HG03571 (cell line): Measurements from ENCODE around the gene NRM.

Experiments used
- ATAC-seq: cut with Tn5 transposase; IDR thresholded peaks from one replicate; pipeline ENCODE4 v1.9.1; 2021; ENCODE audit not compliant: unreplicated experiment

NRM gene

DNA sequence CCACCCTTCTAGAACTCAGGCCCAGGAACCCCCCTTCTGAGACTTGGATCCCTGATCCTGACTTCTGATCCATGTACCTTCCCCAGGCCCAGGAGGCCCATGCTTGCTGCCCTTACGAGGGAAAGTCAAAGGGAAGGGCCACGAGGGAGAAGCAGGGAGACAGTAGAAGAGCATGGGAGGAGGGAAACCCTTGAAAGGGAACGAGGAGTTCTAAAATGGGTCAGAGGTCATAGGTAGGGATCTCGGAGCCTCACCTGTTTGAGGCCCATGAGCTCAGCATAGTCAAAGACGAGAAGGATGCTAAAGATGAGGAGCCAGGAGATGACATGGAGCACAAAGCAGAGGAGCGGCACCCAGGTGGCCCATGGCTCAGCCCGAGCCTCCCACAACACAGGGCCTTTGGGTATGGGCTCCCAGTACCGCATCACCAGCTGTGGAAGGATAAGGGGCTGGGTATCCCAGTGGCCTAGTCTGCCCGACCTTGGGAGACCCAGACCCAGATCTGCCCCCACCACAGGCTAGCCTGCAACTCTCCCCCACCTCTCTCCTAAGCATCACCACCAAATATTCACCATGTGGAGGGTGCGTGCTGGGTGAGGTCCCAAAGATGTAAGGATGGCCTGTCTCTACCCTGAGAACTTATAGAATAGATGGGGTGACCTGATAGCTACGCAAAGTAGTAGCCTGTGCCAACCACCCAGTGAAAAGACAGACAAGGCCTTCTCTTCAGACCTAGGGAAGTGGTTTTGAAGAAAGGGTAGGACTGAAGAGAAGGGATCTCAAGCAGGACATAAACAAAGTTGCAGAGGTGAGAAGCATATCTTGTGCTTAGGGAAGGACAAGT, 1.5 kb downstream of the NRM start:
- ATAC-seq, result no peak

DNA sequence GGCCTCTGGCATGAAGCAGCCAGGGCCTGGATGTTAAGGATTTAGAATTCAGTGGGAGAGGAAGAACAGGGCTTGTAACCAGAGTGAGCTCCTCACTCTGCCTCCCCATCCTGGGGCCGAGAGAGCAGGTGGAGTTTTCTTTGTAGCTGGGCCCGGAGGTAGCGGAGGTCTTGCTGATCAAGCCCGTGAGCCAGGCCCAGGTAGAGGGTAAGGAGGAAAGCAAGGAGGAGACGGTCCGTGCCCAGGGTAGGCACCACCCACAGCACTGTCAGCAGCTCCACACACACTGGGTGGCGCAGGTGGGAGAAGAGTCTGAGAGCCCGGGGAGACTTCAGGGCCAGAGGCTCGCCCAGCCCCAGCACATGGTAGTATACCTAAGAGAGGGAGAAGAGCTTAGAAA, 2.2 kb downstream of the NRM start:
- ATAC-seq, result no peak

DNA sequence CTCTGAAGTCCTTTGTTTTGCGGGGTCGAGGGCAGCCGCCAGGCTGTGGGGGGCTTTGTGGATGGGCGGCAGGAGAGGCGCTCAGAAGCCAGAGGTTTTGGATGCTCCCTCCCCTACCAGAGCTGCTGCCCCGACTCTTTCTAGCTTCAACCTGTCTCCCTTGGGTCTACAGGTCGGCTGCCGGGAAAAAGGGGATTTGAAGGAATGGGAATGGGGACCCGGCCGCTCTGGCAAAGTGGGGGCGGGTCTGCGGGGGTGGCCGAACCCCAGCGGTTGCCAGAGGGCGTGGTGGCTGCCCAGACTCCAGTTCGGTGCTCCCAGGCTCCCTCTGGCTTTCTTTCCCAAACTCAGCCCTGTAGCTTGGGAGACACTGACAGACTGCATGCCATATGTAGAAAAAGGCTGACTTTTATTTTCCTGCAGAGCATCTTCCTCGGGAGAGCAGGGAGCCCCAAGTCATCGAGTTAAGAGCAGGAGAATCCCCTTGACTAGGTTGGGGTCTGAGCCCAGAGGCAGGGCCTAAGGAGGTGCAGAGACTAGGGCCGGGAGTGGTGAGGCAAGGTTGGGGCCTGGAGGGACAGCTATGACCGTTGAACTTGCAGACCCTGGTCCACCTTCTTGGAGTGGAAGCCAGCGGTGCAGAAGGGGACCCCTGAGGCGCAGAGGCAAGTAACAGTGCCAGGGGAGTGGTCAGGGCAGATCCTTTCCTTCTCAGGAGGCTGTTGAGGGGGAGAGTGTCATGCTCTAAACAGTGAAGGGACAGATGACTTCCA, 2.9 kb downstream of the NRM start:
- ATAC-seq, result no peak

DNA sequence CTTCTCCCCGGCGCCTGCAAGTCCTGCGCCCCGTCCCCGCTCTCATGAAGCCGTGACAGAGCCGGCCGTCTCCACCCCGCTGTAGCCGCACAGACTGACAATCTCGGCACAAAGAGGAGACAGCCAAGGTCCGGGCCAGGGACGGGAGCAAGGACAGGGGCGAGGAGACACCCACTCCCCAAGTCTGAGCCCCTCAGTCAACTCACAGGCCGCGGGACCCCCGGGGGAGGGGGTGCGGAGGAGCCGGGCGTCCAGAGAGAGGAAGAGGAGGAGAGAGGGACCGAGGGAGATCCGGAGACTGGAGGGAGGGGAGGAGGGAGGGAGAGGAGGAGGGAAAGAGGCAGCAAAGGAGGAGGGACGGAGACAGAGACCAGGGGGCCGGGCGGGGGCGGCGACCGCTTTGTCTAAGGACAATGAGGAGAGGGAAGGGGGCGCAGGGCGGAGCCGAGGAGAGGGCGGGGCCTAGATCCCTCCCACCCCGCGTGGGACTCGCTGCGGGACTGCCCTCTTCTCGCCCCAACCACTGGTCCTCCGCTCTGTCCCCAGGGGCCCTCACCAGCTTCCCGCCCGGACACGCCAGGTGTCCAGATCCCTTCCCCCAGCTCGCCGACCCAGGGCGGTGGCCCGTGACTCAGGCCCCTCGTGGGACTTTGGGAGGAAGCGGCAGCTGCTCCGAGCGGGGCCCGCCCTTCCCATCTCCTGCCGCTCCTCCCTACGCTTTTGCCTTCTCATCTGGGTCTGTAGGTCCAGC, 3.7 kb downstream of the NRM start:
- ATAC-seq, result peak; percentile 46

DNA sequence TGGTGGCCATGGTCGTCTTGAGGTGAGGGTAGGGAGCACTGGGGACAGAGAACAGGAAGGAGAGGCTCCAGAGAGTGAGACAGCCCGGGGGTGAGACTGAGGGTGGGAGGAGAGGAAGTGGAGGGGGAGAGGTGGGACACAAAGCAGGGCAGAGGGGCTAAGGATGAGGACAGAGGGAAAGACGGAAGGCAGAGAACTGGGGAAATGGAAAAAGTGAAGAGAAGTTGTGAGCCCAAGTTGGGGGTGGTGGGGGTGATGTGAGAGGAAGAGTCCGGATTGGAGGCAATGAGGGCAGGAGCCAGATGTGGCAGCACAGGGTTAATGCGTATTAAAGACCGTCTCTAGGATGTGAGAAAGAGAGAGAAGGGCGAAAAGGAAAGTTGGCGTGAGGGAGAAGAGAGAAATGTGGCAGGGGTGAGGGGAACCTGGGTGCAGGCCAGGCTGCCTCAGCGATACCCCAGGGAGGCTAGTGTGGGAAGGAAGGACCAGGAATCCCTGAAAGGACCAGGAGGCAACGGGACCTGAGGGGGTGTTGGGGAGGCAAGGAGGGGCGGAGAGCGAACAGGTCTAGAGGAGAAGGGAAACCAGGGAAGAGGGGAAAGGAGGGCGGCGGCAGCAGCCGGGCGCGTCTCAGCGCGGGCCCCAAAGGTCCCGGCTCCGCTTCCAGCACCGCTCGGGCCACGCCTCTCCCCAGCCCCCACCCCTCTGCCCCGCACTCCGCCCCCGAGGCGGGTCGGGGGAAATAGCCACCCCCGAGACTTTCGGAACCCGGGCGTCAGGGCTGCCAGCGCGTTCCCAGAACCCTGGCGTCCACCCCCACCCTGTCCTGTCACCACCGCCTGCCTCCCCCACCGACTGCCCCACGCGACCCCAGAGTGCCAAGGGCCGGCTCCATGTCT, 4.5 kb downstream of the NRM start, which contains the start of gene PPP1R18:
Gene PPP1R18, minus strand, starts transcription at position 637 of the 899 bp plus-strand sequence. Its CDS starts 627 bp downstream, at position 10.
- ATAC-seq, result no peak

DNA sequence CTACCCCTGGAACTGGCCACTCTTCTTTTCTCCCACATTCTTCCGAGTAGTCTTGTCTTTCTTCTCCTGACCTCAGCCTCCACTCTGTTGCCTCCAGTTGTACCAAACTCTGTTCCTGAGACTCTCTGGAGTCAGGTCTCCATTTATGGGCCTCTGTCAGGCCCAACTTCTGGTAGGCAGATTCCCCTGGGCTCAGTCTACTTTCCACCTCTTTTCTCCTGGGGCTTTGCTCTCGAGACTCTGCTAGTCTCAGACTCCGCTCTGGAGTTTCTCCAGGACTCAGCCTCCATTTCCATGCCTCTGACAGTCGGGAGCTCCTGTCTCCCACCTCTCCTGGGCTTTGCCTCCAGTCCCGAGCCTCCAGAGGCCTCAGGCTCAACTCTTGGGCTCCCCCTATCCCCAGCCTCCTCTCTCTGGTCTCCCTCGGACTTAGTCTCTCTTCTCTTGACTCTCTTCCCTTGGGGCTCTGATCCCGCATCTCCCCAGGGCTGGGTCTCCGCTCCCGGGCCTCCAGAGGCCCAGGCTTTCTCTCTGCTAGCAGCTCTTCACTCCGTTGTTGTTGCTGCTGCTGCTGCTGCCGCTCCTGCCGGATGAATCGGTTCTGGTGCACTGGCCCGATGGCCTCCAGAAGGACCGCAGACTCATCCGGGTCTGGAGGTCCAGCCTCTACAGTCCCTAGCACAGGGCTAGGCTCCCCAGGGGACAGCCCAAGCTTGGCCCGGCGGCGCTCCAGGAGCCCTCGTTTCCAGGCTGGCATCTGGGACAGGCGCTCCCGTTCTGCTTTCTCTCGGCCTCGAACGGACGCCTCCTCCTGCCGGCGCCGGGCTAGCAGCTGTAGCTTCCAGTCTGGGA, 5.4 kb downstream of the NRM start:
- no peak for ATAC-seq

DNA sequence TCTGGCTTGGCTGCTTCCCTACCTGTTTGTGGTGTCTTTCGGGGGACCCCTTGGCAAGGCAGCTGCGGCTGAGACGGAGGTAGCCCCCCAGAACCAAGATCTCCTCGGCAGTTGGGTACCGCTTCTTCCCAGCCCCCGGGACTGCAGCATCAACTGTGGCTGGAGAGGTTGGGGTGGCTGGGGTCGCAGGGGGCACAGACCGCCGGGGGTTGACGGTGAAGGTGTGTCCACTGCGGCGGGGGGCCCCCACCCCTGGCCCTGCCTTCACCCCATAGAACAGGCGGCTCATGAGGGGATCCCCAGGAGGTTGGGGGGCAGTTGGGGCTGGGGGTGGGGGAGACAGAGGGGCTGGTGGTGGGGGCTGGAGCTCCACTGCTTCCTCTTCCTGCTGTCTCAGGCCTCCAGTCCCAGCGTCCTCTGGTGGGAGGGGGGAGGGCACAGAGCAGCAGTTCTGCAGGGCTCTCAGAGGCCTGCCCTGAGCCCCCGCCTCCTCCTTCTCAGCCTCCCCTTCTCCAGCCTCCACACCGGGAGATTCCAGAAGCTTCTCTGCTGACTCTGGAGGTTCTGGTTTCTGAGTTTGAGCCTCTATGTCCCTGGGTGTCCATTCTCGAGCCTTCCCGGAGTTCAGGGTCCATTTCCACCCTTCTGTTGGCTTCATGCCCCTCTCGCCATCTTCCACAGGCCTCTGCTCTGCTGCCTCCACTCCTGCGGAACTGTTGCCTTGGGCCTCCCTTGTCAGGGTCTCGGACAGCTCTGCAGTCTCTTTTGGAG, 6.2 kb downstream of the NRM start:
- no peak for ATAC-seq

DNA sequence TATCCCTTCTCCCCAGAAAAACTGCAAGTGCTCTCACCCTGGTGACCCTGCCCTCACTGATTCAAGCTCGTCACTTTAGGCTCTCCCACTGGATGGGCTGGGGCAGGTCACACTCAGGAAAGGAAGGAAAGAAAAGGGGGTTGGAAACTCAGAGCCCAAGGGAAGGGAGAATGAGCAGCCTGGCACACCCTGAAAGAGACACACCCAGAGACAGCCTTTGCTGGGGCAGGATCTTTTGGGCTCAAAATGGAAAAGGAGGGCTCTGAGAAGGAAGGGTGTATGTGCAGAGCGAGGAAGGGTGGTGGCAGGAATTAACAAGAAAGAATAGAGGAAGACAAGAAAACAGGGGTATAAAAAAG, 6.8 kb downstream of the NRM start:
- ATAC-seq, result no peak

DNA sequence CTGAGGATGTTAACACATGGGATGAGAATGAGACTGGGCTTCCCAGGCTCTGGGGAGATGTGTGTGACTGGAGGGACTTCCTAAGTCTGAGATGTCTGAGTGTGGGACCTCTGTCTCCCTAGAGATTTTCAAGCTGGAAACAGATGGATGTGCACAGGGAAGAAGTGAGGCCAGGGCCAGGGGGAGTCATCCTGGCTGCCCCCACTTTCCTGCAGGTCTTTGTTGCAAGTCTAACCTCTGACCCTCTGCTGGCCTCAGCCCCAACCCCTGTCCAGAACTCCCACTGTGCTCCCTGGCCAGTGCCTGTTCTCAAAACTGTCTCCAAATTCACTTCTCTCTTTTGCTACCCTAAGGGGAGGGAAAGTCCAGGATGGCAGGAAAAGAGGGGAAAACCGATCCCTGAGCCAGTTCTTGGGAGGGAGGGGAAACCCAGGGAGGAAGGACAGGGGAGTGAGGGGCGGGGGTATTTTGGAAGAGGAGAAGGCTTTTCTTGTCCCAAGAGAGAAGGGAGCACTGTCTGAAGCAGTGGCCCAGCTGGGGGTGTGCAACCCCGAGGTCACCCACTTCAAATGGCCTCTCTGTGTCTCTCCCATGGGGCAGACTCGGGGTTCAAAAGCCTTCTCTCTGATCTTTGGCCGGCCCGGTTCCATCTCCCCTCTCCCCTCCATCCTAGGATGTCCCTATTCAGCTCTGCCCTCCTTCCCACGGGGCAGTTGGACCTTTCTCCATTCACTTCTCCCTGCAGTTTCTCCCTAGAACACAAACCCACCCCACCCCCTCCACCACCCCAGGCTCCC, 7.4 kb downstream of the NRM start:
- ATAC-seq, result no peak

DNA sequence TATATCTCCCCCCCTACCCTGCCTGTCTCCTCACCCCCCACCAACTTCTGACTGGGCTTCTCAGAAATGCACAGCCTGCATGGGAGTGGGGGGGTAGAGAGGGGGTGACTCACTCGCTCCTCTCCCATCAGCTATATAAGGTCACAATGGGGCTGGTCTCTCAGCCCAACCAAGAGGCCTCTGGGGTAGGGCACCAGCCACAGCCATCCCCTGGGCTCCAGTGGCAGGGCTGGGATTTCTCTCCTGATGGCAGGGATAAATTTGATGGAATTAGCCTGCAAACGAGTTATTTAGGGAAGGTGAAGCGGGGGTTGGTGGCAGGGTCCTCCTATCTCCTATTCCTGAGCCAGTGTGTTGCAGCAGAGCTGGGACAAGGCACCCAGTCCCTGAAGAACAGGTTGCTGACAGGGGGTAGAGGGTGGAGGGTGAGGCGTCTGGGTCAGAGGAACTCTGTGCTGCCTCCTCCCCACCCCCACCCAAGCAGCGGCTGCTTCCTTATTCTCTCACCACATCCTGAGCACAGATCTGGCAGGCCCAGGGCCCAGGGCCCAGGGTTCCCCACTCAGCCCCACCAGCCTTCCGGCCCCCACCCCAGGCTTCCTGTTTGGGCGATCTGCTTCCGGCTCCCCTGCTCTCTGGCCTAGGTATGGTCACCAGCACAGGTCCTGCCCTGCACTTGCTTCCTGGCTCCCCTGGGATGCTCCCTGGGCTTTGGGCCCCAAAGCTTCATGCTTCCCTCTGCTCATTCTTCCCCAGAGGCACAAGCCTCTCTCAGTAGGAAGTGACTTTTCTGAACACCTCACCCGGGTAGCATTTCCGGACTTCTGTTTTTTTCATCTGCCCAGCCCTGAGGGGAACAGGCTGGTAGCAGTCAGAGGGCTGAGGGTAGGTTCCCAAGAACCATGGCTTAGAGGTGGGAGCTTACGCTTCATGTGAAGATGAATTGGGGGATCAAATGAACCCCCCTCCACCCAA, 8.4 kb downstream of the NRM start:
- ATAC-seq, result peak; percentile 34

DNA sequence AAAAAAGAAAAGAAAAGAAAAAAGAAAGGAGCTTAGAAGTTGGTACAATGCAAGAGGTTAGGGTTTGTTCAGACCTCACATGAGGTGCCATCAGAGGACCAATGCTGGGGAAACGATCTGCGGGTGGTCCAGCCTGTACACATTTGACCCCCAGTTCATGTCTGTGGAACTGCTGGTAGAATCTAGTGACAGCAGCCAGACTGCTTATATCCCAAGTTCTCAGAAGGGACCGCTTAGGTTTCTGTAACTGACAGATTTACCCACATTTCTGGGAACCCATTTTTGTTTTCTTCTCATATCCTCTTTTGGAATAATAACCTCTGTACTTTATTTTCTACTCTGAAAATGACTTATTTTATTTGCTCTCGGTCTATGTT, 9.0 kb downstream of the NRM start:
- ATAC-seq, result no peak

DNA sequence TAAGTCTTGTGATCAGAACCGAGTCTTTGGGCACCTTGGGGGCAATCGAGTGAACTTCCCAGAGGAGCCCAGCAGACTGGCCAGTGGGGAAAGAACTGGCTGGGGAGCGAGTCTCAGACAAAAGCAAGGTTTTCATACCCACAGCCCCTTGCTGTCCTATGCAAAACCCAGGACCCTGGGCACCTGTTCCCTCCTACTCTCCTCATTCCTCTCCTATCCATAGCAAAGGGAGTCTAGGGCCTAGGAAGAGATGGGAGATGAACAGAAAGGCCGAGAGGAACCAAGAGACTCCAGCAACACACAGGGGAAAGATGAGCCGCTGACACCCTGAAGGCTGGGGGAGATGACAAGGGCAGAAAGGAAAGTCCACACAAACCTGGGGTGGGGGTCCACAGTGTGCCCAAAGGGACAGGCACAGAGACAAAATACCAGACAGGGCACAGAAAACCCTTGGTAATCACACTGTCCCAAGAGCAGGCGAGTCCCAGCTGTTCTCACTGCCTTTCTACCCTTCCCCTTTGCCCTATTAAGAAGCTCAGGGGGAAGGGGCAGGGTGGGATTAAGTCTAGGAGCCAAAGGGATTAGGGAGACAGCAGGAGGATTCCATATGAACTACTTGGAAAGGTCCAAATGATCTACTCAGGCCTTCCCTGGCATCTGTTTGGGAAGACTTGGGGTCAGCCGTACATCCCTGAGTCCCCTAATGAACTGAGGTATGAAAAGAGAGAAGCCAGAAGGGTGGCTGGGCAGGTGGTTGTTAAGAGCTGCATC, 10.8 kb downstream of the NRM start:
- no peak for ATAC-seq

DNA sequence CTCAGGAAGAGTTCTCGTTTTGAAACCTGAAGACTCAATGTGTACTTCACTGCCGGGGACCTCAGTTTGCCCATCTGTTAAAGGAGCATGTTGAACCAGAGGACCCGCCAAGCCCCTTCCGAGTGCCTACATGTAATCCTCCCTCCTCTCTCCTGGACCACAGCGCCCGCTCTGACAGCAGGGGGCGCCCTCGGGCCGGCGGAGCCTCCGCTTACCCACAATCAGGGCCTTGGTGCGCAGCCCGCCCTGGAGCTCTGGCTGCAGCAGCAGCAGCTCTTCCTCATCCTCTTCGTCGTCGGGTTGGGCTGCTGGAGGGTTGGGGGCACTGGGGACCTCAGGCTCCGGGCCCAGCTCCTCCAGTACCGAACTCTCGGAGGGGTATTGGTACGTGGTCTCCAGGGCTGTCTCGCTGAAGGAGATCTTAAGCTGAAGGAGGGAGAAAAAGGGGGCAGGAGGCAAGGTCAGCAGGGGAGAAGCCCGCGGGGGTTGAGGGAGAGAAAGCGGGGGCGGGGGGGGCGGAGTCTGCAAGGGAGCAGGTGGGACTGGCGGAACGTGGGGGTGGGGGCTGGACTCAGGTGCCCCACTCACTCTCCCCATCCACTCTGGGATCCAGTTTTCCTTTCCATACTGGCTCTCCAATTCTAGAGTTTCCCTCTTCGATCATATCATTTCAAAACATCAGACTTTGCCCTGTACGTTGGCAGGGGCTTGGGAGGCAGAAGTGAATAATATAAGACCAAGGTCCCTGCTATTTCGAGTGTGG, 11.6 kb downstream of the NRM start:
- ATAC-seq, result no peak

DNA sequence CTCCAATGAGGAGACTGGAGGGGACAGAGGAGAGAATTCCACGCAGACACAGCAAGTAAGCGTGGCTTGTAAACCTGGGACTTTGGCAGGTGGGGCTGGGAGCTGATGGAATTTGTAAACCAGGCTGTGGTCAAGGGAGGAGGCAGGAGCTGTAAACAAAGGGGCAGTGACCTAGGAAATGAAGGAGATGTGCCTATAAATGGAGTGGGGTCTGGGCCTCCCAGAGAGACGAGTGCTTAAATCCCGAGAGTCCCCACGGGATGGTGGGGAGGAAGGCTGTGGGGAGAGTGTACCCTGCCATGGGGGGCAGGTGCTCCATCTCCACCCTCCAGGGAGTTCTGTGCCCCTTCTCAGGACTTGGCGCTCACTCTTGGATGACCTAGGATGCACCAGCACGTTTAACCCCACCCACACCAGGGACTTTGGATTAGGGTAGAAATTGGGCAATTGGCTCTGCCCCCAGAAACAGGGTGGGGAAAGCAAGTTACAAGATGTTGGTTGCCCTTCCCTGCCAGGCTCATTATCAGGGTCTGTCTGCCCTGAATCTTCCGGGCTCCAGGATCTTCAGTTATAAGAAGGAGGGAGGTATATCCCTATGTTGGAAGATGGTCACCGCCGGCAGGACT, 14.0 kb downstream of the NRM start:
- ATAC-seq, result no peak
